GM15510 (cell line): ENCODE results near the gene HAP1.

ENCODE experiments used
- POLR2A ChIP-seq: IDR thresholded peaks from 3 replicates; pipeline ENCODE4 v1.6.1; 2011; ENCODE audit warnings: borderline replicate concordance; ENCODE audit not compliant: insufficient read length; ENCODE audit errors: extremely low read depth

Gene HAP1

GRCh38 chr17:41769346-41769862, 35.0 kb upstream of the HAP1 start:
- TF ChIP-seq POLR2A, result no peak

- no peak for TF ChIP-seq POLR2A
Observed at GRCh38 chr17:41768682-41769288, 34.3 kb upstream of the HAP1 start.

GRCh38 chr17:41767324-41768042, 33.0 kb upstream of the HAP1 start:
- TF ChIP-seq POLR2A, result no peak

- no peak for TF ChIP-seq POLR2A
Observed at GRCh38 chr17:41766135-41766534, 31.7 kb upstream of the HAP1 start.

GRCh38 chr17:41763327-41763726, 28.9 kb upstream of the HAP1 start:
- no peak for TF ChIP-seq POLR2A

GRCh38 chr17:41762841-41763240, 28.4 kb upstream of the HAP1 start:
- TF ChIP-seq POLR2A, result no peak

GRCh38 chr17:41762391-41762790, 27.9 kb upstream of the HAP1 start:
- no peak for TF ChIP-seq POLR2A

- TF ChIP-seq POLR2A, result no peak
Observed at GRCh38 chr17:41760878-41761277, 26.4 kb upstream of the HAP1 start.

GRCh38 chr17:41758601-41759000, 24.2 kb upstream of the HAP1 start:
- TF ChIP-seq POLR2A, result no peak

GRCh38 chr17:41754066-41754465, 19.6 kb upstream of the HAP1 start:
- TF ChIP-seq POLR2A, result no peak

- no peak for TF ChIP-seq POLR2A
Observed at GRCh38 chr17:41751288-41751687, 16.8 kb upstream of the HAP1 start.

- TF ChIP-seq POLR2A, result no peak
Observed at GRCh38 chr17:41750862-41751261, 16.4 kb upstream of the HAP1 start.

GRCh38 chr17:41748275-41748674, 13.8 kb upstream of the HAP1 start:
- no peak for TF ChIP-seq POLR2A

GRCh38 chr17:41741709-41742108, 7.3 kb upstream of the HAP1 start:
- no peak for TF ChIP-seq POLR2A

- no peak for TF ChIP-seq POLR2A
Observed at GRCh38 chr17:41740506-41740905, 6.1 kb upstream of the HAP1 start.
